ENCODE measurements around the gene PTPRM. TPM values are rescaled to one million over a fixed set of nuclear protein-coding genes. Genes with fewer than 3 reads are reported as not detected.

The PTPRM gene
- total and polyA plus RNA-seq, 2 of the 8 experiments (the other 6 are each of a cell fraction or from before 2014, with no cell fraction given) = 4.1 to 7.0 TPM

GRCh38 chr18:7678389-7678788 lies 111.3 kb downstream of the PTPRM start (continued):
- TF ChIP-seq ATF3 (IDR thresholded peaks at IDR 0.05; ENCODE audit: insufficient read depth, low read depth, low read length) = no peak
- TF ChIP-seq KDM1A (IDR thresholded peaks at IDR 0.05; ENCODE audit: borderline replicate concordance, low read length) = no peak
- TF ChIP-seq HDAC2 (IDR thresholded peaks at IDR 0.05; ENCODE audit: borderline replicate concordance in 1 of 2, low read depth in 2 of 2, low read length in 2 of 2) = no peak
- no peak for TF ChIP-seq RAD21 (IDR thresholded peaks at IDR 0.05 in 1 of 2, conservative IDR thresholded peaks at IDR 0.05 in 1 of 2; ENCODE audit: low read depth in 2 of 2, low read length in 2 of 2)
- no peak for TF ChIP-seq MAX (IDR thresholded peaks at IDR 0.05)
- no peak for TF ChIP-seq RXRA (IDR thresholded peaks at IDR 0.05; ENCODE audit: insufficient read depth, low read depth, low read length)
- TF ChIP-seq PHF8 (conservative IDR thresholded peaks at IDR 0.05; ENCODE audit: low read depth, low read length) = no peak
- no peak for TF ChIP-seq SP2 (IDR thresholded peaks at IDR 0.05; ENCODE audit: low read length)
- TF ChIP-seq E2F6 (IDR thresholded peaks at IDR 0.05) = no peak
